Keratinocyte (primary cell): Measurements from ENCODE around the gene PPP1R7. TPM values are rescaled to one million over a fixed set of nuclear protein-coding genes. Genes with fewer than 3 reads are reported as not detected.

ENCODE experiments used
- DNase-seq: peaks from one replicate; pipeline ENCODE4 v3.0.0-alpha.2; 2011; ENCODE audit warnings: low read depth, missing footprints, low spot score
- FAIRE-seq: peaks from 2 replicates; lab custom pipeline; 2011; peaks lifted over from hg19 to GRCh38; lab: Jason Lieb, UNC
- H2AFZ ChIP-seq: 2 replicates; pipeline ENCODE4 v1.6.0; 2012; ENCODE audit warnings: low read length, control low read depth, inconsistent platforms; ENCODE audit not compliant: control insufficient read depth
- H3K27ac ChIP-seq: 2 replicates; pipeline ENCODE4 v1.5.1; 2011; ENCODE audit warnings: low read length; ENCODE audit not compliant: control insufficient read depth, insufficient read depth
- H3K27me3 ChIP-seq: 3 replicates; pipeline ENCODE4 v1.6.0; 2011; ENCODE audit warnings: low read length; ENCODE audit not compliant: control insufficient read depth, insufficient read depth; ENCODE audit errors: extremely low read depth
- H3K36me3 ChIP-seq, 2 experiments: 2 replicates in 1 of 2; 3 replicates in 1 of 2; pipeline ENCODE4 v1.5.1; 2011; ENCODE audit warnings: low read length in 2 of 2, mild to moderate bottlenecking in 1 of 2; ENCODE audit not compliant: control insufficient read depth in 2 of 2, insufficient read depth in 2 of 2; ENCODE audit errors: extremely low read depth in 1 of 2
- H3K4me1 ChIP-seq: 3 replicates; pipeline ENCODE4 v1.5.1; 2011; ENCODE audit warnings: low read length; ENCODE audit not compliant: control insufficient read depth, insufficient read depth; ENCODE audit errors: extremely low read depth
- H3K4me2 ChIP-seq: 3 replicates; pipeline ENCODE4 v1.6.0; 2011; ENCODE audit warnings: low read depth, low read length; ENCODE audit not compliant: control insufficient read depth, insufficient read depth; ENCODE audit errors: extremely low read depth
- H3K4me3 ChIP-seq, 3 experiments: fragments of 200-600 bp in 1 of 3; sonication (generic) in 1 of 3; 2 replicates in 2 of 3; 3 replicates in 1 of 3; pipeline ENCODE4 v1.5.1; 2011 to 2016; ENCODE audit warnings: low read length in 3 of 3, mild to moderate bottlenecking in 3 of 3, control low read depth in 2 of 3, inconsistent platforms in 1 of 3, low read depth in 1 of 3, mixed read lengths in 1 of 3, mixed run types in 1 of 3, moderate library complexity in 1 of 3; ENCODE audit not compliant: control insufficient read depth in 2 of 3, insufficient read depth in 2 of 3; ENCODE audit errors: extremely low read depth in 1 of 3
- H3K79me2 ChIP-seq: 2 replicates; pipeline ENCODE4 v1.6.0; 2012; ENCODE audit warnings: low read length; ENCODE audit not compliant: control insufficient read depth, insufficient read depth
- H3K9ac ChIP-seq: 3 replicates; pipeline ENCODE4 v1.6.0; 2011; ENCODE audit warnings: low read length; ENCODE audit not compliant: control insufficient read depth, insufficient read depth; ENCODE audit errors: extremely low read depth
- H3K9me1 ChIP-seq: 3 replicates; pipeline ENCODE4 v1.6.0; 2011; ENCODE audit warnings: low read length; ENCODE audit not compliant: control insufficient read depth, insufficient read depth; ENCODE audit errors: extremely low read depth
- H3K9me3 ChIP-seq: 2 replicates; pipeline ENCODE4 v1.5.1; 2012; ENCODE audit warnings: low read depth, low read length; ENCODE audit not compliant: control insufficient read depth
- H4K20me1 ChIP-seq: 3 replicates; pipeline ENCODE4 v1.6.0; 2011; ENCODE audit warnings: low read length; ENCODE audit not compliant: control insufficient read depth, insufficient read depth; ENCODE audit errors: extremely low read depth
- EZH2 ChIP-seq: IDR thresholded peaks from one replicate; pipeline ENCODE4 v1.6.1; 2012; ENCODE audit warnings: inconsistent platforms, mild to moderate bottlenecking, low read length, moderate library complexity
- dilution Hi-C: fragments of 300-500 bp; cut with MboI; formaldehyde crosslinking; loops from one replicate; pipeline ENCODE4 v1.7.0; 2020; ENCODE audit warnings: low sequenced_read_pairs; ENCODE audit not compliant: extremely low pct_ligation_motif_present
- polyA plus RNA-seq, 5 experiments: library from polyadenylated mRNA; depleted of rRNA in 3 of 5; stranded (reverse) in 3 of 5; stranded (forward) in 1 of 5; unstranded in 1 of 5; fragments of >200 nt; gene quantifications; 1 replicate in 1 of 5; 2 replicates in 3 of 5; 3 replicates in 1 of 5; pipeline versions ENCODE4 v1.2.1 to v1.2.3, GENCODE V29; 2011 to 2012; ENCODE audit warnings: missing spikeins in 2 of 5, low read depth in 1 of 5, low replicate concordance in 1 of 5
- small RNA-seq, 3 experiments: library from RNA; depleted of rRNA; stranded (forward); fragments of <200 nt; gene quantifications; one replicate each; pipeline ENCODE3, GENCODE V24; 2012; ENCODE audit warnings: low read depth in 3 of 3, low replicate concordance in 1 of 3; ENCODE audit not compliant: insufficient read length in 3 of 3
- TF ChIP-seq, protein P1 (sequence below), 3 experiments: IDR thresholded peaks in 1 of 3; conservative IDR thresholded peaks in 1 of 3; optimal IDR thresholded peaks in 1 of 3; 2 replicates in 2 of 3; 3 replicates in 1 of 3; pipeline versions ENCODE3 to v1.5.1; 2011; ENCODE audit warnings: low read length in 3 of 3, mild to moderate bottlenecking in 3 of 3, moderate library complexity in 2 of 3, control low read depth in 1 of 3, inconsistent platforms in 1 of 3; ENCODE audit not compliant: insufficient read depth in 2 of 3; ENCODE audit errors: extremely low read depth in 1 of 3

Gene PPP1R7
- polyA plus RNA-seq, 1 donor (not counting 4 experiments of a cell fraction or from before 2014, with no cell fraction given) = 84.9 TPM

DNA sequence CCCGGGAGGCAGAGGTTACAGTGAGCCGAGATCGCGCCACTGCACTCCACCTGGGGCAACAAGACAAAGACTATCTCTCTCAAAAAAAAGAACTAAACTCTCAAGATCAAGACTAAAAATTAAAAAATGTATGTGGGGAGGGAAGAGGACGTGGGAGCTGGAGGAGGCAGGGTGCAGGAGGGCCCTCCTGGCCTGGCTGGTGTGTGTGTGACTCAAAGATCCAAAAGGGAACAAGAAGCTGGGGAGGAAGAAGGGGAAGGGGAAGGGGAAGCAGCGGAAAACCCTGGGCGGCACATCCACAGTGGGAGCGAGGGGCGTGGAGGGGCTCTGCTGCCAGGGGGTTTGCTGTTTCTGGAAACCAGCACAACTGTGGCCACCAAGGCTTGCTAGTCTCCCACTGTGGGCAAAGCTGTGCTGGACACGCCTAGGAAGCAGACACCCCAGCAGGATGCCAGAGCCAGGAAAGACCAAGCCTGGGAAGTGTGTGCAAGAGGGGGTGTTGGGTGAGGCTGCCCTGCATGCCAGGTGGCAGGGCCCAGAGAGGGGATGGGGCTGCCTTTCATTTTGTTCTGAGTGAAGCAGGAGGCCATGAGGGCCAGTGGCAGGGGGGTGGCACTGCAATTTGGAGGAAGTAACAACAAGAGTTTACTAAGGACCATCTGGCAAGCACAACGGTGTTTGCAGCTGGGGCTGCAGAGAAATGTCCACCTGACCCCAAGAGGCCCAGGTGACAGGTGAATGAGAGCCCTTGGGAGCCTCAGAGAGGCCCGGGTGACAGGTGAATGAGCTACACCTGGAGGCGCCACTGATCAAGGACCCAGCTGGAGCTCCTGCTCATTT, 82.7 kb downstream of the PPP1R7 start:
- Histone ChIP-seq H3K79me2 (peaks cover 2% of the 10 kb centered on the region), H4K20me1 (peaks cover 14% of the 10 kb centered on the region), H3K36me3 (peaks cover 69 to 78% of the 10 kb centered on the region in 2 experiments), H2AFZ (no peak overlapping the region), H3K9me1 (no peaks in the 10 kb centered on the region), H3K27me3 (no peaks in the 10 kb centered on the region), H3K4me2 (no peak overlapping the region), H3K4me3 (no peak overlapping the region), H3K4me1 (no peaks in the 10 kb centered on the region), H3K9me3 (no peaks in the 10 kb centered on the region), H3K9ac (no peak overlapping the region), H3K27ac (no peak overlapping the region)
- FAIRE-seq = no peak
- TF ChIP-seq, protein P1, sequence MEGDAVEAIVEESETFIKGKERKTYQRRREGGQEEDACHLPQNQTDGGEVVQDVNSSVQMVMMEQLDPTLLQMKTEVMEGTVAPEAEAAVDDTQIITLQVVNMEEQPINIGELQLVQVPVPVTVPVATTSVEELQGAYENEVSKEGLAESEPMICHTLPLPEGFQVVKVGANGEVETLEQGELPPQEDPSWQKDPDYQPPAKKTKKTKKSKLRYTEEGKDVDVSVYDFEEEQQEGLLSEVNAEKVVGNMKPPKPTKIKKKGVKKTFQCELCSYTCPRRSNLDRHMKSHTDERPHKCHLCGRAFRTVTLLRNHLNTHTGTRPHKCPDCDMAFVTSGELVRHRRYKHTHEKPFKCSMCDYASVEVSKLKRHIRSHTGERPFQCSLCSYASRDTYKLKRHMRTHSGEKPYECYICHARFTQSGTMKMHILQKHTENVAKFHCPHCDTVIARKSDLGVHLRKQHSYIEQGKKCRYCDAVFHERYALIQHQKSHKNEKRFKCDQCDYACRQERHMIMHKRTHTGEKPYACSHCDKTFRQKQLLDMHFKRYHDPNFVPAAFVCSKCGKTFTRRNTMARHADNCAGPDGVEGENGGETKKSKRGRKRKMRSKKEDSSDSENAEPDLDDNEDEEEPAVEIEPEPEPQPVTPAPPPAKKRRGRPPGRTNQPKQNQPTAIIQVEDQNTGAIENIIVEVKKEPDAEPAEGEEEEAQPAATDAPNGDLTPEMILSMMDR (optimal IDR thresholded peaks at IDR 0.05 in 1 of 3, IDR thresholded peaks at IDR 0.05 in 1 of 3, conservative IDR thresholded peaks at IDR 0.05 in 1 of 3; ENCODE audit: extremely low read depth in 1 of 3, insufficient read depth in 2 of 3, low read length in 3 of 3) = no peak
- TF ChIP-seq EZH2 = no peak
- dilution Hi-C loops = no loop called here
- no peak for DNase-seq

Small RNA genes lying within 50 kb of the gene (small RNA-seq; reads per million reads assigned to genes)
- 0 reads per million in 3 experiments for gene AC005237.2

Other genes starting within 250 kb of the PPP1R7 start
- not detected in 3 replicates for gene CROCC2, start 244.1 kb upstream of the PPP1R7 start, polyA plus RNA-seq
- gene SNED1, start 151.8 kb upstream of the PPP1R7 start, polyA plus RNA-seq = under 0.01 to 0.12 TPM (median 0.04 TPM) in 3 replicates
- gene MTERF4, start 48.2 kb upstream of the PPP1R7 start, polyA plus RNA-seq = 25.8 to 29.9 TPM (median 28.5 TPM) in 3 replicates
- 3.0 to 4.3 TPM (median 3.7 TPM) in 3 replicates for gene PASK, start 995 bp upstream of the PPP1R7 start, polyA plus RNA-seq
- gene ANO7, start 38.2 kb downstream of the PPP1R7 start, polyA plus RNA-seq = 0.14 to 0.50 TPM (median 0.17 TPM) in 3 replicates
- gene HDLBP, start 165.2 kb downstream of the PPP1R7 start, polyA plus RNA-seq = 266 to 471 TPM (median 289 TPM) in 3 replicates
- gene SEPTIN2, start 165.5 kb downstream of the PPP1R7 start, polyA plus RNA-seq = 324 to 644 TPM (median 510 TPM) in 3 replicates
- gene FARP2, start 205.8 kb downstream of the PPP1R7 start, polyA plus RNA-seq = 34.8 to 40.0 TPM (median 39.3 TPM) in 3 replicates